Activated naive CD8-positive, alpha-beta T cell treated with anti-CD3 and anti-CD28 coated beads, Interleukin-2, amount 50 U/mL, for 24 hours (primary cell): ENCODE measurements around the gene ARHGAP24.

Source experiments
- ATAC-seq: fragments of 150-1000 bp; cut with Tn5 transposase; one replicate; pipeline ENCODE4 v1.10.0; 2021
- DNase-seq: peaks from one replicate; pipeline ENCODE4 v3.0.0; 2021
- H3K27ac Mint-ChIP-seq: one replicate; pipeline ENCODE4 v1.8.0; 2021; ENCODE audit warnings: mild to moderate bottlenecking, mixed read lengths
- H3K27me3 Mint-ChIP-seq: one replicate; pipeline ENCODE4 v1.8.0; 2021; ENCODE audit warnings: mixed read lengths
- H3K36me3 Mint-ChIP-seq: one replicate; pipeline ENCODE4 v1.8.0; 2021; ENCODE audit warnings: low read depth, mixed read lengths
- H3K4me1 Mint-ChIP-seq: one replicate; pipeline ENCODE4 v1.8.0; 2021; ENCODE audit warnings: mixed read lengths
- H3K4me3 Mint-ChIP-seq: one replicate; pipeline ENCODE4 v1.8.0; 2021; ENCODE audit warnings: mild to moderate bottlenecking, moderate library complexity, mixed read lengths
- H3K9me3 Mint-ChIP-seq: one replicate; pipeline ENCODE4 v1.8.0; 2021; ENCODE audit warnings: mixed read lengths

Gene ARHGAP24

GRCh38 chr4:85459736-85460135, 15.2 kb upstream of the ARHGAP24 start:
- ATAC-seq: no peak
- no peaks in the 10 kb centered on the region for H3K9me3 Mint-ChIP-seq

GRCh38 chr4:85474356-85474755, 594 bp upstream of the ARHGAP24 start:
- ATAC-seq (no peak), DNase-seq (no peak)
- peak overlapping the region; percentile 59 for H3K4me3 Mint-ChIP-seq
- peaks cover 4% of the 10 kb centered on the region for H3K9me3 Mint-ChIP-seq
- H3K27ac Mint-ChIP-seq: no peak overlapping the region
- peaks cover 3% of the 10 kb centered on the region for H3K4me1 Mint-ChIP-seq
- H3K36me3 Mint-ChIP-seq: no peaks in the 10 kb centered on the region
- H3K27me3 Mint-ChIP-seq: peaks cover 24% of the 10 kb centered on the region

More at GRCh38 chr4:85459736-85460135, 15.2 kb upstream of the ARHGAP24 start:
- H3K36me3 Mint-ChIP-seq: no peaks in the 10 kb centered on the region
- H3K27ac Mint-ChIP-seq: no peak overlapping the region
- peaks cover 1% of the 10 kb centered on the region for H3K27me3 Mint-ChIP-seq
- H3K4me1 Mint-ChIP-seq: no peaks in the 10 kb centered on the region
- no peak overlapping the region for H3K4me3 Mint-ChIP-seq
- DNase-seq: no peak

- no peaks in the 10 kb centered on the region for H3K36me3 Mint-ChIP-seq
- DNase-seq: no peak
- H3K27ac Mint-ChIP-seq: no peak overlapping the region
- peaks cover 3% of the 10 kb centered on the region for H3K4me1 Mint-ChIP-seq
- no peaks in the 10 kb centered on the region for H3K9me3 Mint-ChIP-seq
- H3K4me3 Mint-ChIP-seq: peak overlapping the region; percentile 35
- no peak for ATAC-seq
- H3K27me3 Mint-ChIP-seq: peaks cover 24% of the 10 kb centered on the region
Measured at GRCh38 chr4:85475631-85476233, 782 bp downstream of the ARHGAP24 start.

- Mint-ChIP-seq H3K4me1 (peaks cover 3% of the 10 kb centered on the region), H3K27me3 (peaks cover 25% of the 10 kb centered on the region), H3K9me3 (no peaks in the 10 kb centered on the region), H3K27ac (no peak overlapping the region), H3K4me3 (peak overlapping the region; percentile 2), H3K36me3 (no peaks in the 10 kb centered on the region)
- no peak for ATAC-seq
- no peak for DNase-seq
Measured at GRCh38 chr4:85476381-85476780, 1.4 kb downstream of the ARHGAP24 start.

GRCh38 chr4:85477534-85477933, 2.6 kb downstream of the ARHGAP24 start:
- Mint-ChIP-seq H3K36me3 (no peaks in the 10 kb centered on the region), H3K4me3 (peak overlapping the region; percentile 6), H3K27ac (no peak overlapping the region), H3K4me1 (peaks cover 5% of the 10 kb centered on the region), H3K27me3 (peaks cover 29% of the 10 kb centered on the region), H3K9me3 (no peaks in the 10 kb centered on the region)
- ATAC-seq (no peak), DNase-seq (no peak)

- ATAC-seq: no peak
- Mint-ChIP-seq H3K4me1 (peaks cover 5% of the 10 kb centered on the region), H3K36me3 (no peaks in the 10 kb centered on the region), H3K4me3 (no peak overlapping the region), H3K27ac (no peak overlapping the region), H3K9me3 (no peaks in the 10 kb centered on the region), H3K27me3 (peaks cover 24% of the 10 kb centered on the region)
- no peak for DNase-seq
Measured at GRCh38 chr4:85478576-85478975, 3.6 kb downstream of the ARHGAP24 start.

GRCh38 chr4:85482010-85482738, 7.2 kb downstream of the ARHGAP24 start:
- Mint-ChIP-seq H3K4me1 (peaks cover 2% of the 10 kb centered on the region), H3K27ac (peak overlapping the region; percentile 44), H3K36me3 (no peaks in the 10 kb centered on the region), H3K9me3 (no peaks in the 10 kb centered on the region), H3K4me3 (no peak overlapping the region), H3K27me3 (peaks cover 5% of the 10 kb centered on the region)
- ATAC-seq (no peak), DNase-seq (no peak)

GRCh38 chr4:85486425-85487086, 11.6 kb downstream of the ARHGAP24 start:
- no peak for ATAC-seq
- Mint-ChIP-seq H3K9me3 (no peaks in the 10 kb centered on the region), H3K4me1 (peaks cover 2% of the 10 kb centered on the region), H3K4me3 (no peak overlapping the region), H3K27ac (no peak overlapping the region), H3K27me3 (peaks cover 2% of the 10 kb centered on the region), H3K36me3 (no peaks in the 10 kb centered on the region)
- no peak for DNase-seq

- H3K4me3 Mint-ChIP-seq: no peak overlapping the region
- no peaks in the 10 kb centered on the region for H3K9me3 Mint-ChIP-seq
- no peaks in the 10 kb centered on the region for H3K36me3 Mint-ChIP-seq
- H3K27me3 Mint-ChIP-seq: no peaks in the 10 kb centered on the region
- no peaks in the 10 kb centered on the region for H3K4me1 Mint-ChIP-seq
- DNase-seq: no peak
- ATAC-seq: no peak
- no peak overlapping the region for H3K27ac Mint-ChIP-seq
Measured at GRCh38 chr4:85488416-85488815, 13.5 kb downstream of the ARHGAP24 start.

GRCh38 chr4:85489273-85489981, 14.5 kb downstream of the ARHGAP24 start:
- Mint-ChIP-seq H3K9me3 (no peaks in the 10 kb centered on the region), H3K36me3 (no peaks in the 10 kb centered on the region)
- ATAC-seq: no peak

GRCh38 chr4:85491527-85491926, 16.6 kb downstream of the ARHGAP24 start:
- H3K36me3 Mint-ChIP-seq: no peaks in the 10 kb centered on the region
- H3K27me3 Mint-ChIP-seq: no peaks in the 10 kb centered on the region
- no peaks in the 10 kb centered on the region for H3K4me1 Mint-ChIP-seq
- no peak overlapping the region for H3K4me3 Mint-ChIP-seq
- ATAC-seq: no peak
- H3K27ac Mint-ChIP-seq: no peak overlapping the region
- H3K9me3 Mint-ChIP-seq: peaks cover 11% of the 10 kb centered on the region
- DNase-seq: no peak

More at GRCh38 chr4:85489273-85489981, 14.5 kb downstream of the ARHGAP24 start:
- Mint-ChIP-seq H3K27me3 (no peaks in the 10 kb centered on the region), H3K4me3 (no peak overlapping the region), H3K4me1 (no peaks in the 10 kb centered on the region), H3K27ac (no peak overlapping the region)
- no peak for DNase-seq

GRCh38 chr4:85492336-85492735, 17.4 kb downstream of the ARHGAP24 start:
- no peaks in the 10 kb centered on the region for H3K36me3 Mint-ChIP-seq
- H3K27me3 Mint-ChIP-seq: no peaks in the 10 kb centered on the region
- no peaks in the 10 kb centered on the region for H3K4me1 Mint-ChIP-seq
- H3K27ac Mint-ChIP-seq: no peak overlapping the region
- H3K4me3 Mint-ChIP-seq: no peak overlapping the region
- no peak for DNase-seq
- peaks cover 12% of the 10 kb centered on the region for H3K9me3 Mint-ChIP-seq
- ATAC-seq: no peak

- Mint-ChIP-seq H3K4me3 (no peak overlapping the region), H3K36me3 (no peaks in the 10 kb centered on the region)
- DNase-seq: no peak
Measured at GRCh38 chr4:85495621-85496020, 20.7 kb downstream of the ARHGAP24 start.

GRCh38 chr4:85496126-85496849, 21.3 kb downstream of the ARHGAP24 start:
- no peak overlapping the region for H3K27ac Mint-ChIP-seq
- H3K4me1 Mint-ChIP-seq: no peaks in the 10 kb centered on the region
- H3K4me3 Mint-ChIP-seq: no peak overlapping the region
- no peaks in the 10 kb centered on the region for H3K27me3 Mint-ChIP-seq
- ATAC-seq (no peak), DNase-seq (no peak)
- H3K36me3 Mint-ChIP-seq: no peaks in the 10 kb centered on the region
- H3K9me3 Mint-ChIP-seq: peaks cover 12% of the 10 kb centered on the region

More at GRCh38 chr4:85495621-85496020, 20.7 kb downstream of the ARHGAP24 start:
- Mint-ChIP-seq H3K4me1 (no peaks in the 10 kb centered on the region), H3K27ac (no peak overlapping the region), H3K27me3 (no peaks in the 10 kb centered on the region), H3K9me3 (peaks cover 12% of the 10 kb centered on the region)
- no peak for ATAC-seq
